ENCODE measurements around the gene CCDC190. TPM values are rescaled to one million over a fixed set of nuclear protein-coding genes. Genes with fewer than 3 reads are reported as not detected.

CCDC190 gene
- total RNA-seq, 1 experiment from 2014 or later = not detected

Other genes with a start within 250 kb of the CCDC190 start
- 0.84 TPM for gene DDR2, start 228.7 kb downstream of the CCDC190 start, total RNA-seq (2021; ENCODE audit: unreplicated experiment)
- gene HSD17B7, start 70.5 kb downstream of the CCDC190 start, total RNA-seq (2021; ENCODE audit: unreplicated experiment) = 22.6 TPM
- gene RGS4, start 208.2 kb upstream of the CCDC190 start, total RNA-seq (2021; ENCODE audit: unreplicated experiment) = not detected

Data from HCT116 (cell line).